Measurements from ENCODE around the gene TSPAN5.
"Not testable (repeated sequence)": the region's sequence is repeated elsewhere in the genome, so short reads cannot be mapped to it uniquely, and the experiment has no call there.

Gene TSPAN5

DNA sequence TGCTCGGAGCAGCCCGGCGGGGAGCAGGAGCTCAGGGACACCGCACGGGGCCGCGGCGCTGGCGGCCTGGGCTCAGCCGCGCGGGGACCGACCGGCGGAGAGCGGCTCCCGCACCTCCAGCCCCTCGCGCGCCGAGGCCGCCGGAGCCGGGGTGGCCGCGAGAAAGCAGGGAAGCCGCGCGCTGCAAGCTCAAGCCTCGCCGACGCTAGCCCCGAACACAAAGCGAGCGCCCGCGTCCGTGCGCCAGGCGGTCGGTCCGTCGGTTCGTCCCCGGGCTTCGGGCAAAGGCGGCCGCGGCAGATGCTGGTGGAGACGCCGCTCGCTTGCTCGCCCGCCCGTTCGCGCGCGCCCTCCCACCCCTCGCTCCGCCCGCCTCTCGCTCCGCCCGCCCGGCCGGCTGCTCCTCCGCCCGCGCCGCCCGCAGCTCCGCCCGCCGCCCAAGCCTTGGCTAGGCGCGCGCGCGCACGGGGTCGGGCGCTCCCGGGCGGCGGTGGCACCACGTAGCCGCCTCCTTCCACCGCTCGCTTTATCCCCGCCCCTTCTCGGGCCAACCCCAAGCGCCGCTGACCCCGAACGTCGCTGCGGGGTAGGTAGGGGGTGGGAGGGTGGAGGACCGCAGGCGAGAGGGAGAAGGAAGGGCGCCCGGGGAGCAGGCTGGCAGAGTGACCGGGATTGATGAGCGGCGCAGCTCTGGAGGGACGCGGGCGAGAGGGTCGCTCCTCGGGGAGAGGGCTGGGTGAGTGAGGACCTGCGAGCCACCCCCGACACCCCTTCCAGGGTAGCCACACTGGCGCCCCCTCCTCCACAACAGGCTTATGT is at the start of gene TSPAN5:
Gene TSPAN5 (minus strand): TSS at position 325 of the 819 bp plus-strand sequence.
- DNase-seq (ENCODE audit: low spot score), result peak; percentile 74

GRCh38 chr4:98706935-98707334 is 48.5 kb upstream of the TSPAN5 start:
- no peak for DNase-seq (ENCODE audit: low spot score)

DNA sequence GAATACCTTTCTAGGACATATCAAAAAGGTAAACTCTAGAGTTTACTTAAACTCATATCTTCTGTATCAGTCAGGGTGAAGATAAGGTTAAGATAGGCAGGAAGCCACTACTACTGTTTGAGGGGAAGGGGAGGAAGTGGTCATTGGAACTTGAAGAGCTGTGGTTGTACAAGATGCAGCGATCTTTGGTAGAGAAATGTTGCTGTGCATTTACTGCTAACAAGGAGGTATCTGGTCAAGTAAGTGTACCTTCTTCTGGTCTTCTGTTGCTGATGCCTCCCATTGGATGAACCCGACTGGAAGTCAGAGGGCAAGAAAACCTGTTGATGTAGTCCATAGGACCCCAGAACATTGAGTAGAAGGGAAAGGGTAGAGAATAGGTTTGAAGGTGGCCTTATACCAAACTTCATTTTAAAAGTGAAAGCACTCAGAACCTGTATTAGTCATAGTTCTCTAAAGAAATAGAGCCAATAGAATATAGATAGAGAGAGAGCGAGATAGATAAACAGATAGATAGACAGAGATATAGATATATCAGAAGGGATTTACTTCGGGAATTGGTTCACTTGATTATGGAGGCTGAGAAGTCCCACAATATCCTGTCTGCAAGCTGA is 47.9 kb upstream of the TSPAN5 start:
- DNase-seq (ENCODE audit: low spot score), result no peak

- DNase-seq (ENCODE audit: low spot score), result not testable (repeated sequence)
Measured at GRCh38 chr4:98705586-98705985, 47.2 kb upstream of the TSPAN5 start.

GRCh38 chr4:98700656-98701055 is 42.2 kb upstream of the TSPAN5 start:
- DNase-seq (ENCODE audit: low spot score), result no peak

- DNase-seq (ENCODE audit: low spot score), result no peak
Measured at GRCh38 chr4:98694076-98694475, 35.7 kb upstream of the TSPAN5 start.

GRCh38 chr4:98692411-98692810 is 34.0 kb upstream of the TSPAN5 start:
- no peak for DNase-seq (ENCODE audit: low spot score)

GRCh38 chr4:98691588-98691987 is 33.2 kb upstream of the TSPAN5 start:
- no peak for DNase-seq (ENCODE audit: low spot score)

DNA sequence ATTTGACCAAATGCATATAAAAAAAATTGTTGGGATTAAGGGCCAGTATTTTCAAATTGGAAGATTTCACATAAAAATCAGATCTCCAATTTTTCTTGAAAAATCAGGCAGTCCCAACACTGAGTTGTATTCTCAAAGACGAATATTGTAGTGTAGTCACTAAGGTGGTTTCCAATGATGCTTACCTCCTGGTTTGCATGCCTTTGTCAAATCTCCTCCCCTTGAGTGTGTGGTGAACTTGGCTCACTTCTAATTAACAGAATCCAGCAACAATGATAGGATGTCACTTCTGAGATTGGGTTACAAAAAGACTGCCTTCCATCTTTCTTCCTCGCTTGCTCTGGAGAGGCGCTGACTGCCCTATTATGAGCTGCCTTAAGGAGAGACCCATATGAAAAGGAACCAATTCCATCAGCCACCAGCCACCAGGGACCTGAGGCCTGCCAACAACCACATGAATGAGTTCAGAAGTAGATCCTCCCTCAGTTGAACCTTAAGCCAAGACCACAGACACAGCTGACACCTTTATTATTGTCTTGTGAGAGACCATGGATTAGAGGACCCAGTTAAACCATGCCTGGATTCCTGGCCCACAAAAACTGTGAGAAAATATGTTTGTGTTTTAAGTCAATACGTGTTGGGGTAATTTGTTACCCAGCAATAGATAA is 31.2 kb upstream of the TSPAN5 start:
- DNase-seq (ENCODE audit: low spot score), result peak; percentile 10

GRCh38 chr4:98688411-98689290 is 30.2 kb upstream of the TSPAN5 start:
- DNase-seq (ENCODE audit: low spot score), result peak; percentile 85

- peak; percentile 6 for DNase-seq (ENCODE audit: low spot score)
Measured at GRCh38 chr4:98687876-98688275, 29.5 kb upstream of the TSPAN5 start.

- DNase-seq (ENCODE audit: low spot score), result no peak
Measured at GRCh38 chr4:98686847-98687246, 28.4 kb upstream of the TSPAN5 start.

DNA sequence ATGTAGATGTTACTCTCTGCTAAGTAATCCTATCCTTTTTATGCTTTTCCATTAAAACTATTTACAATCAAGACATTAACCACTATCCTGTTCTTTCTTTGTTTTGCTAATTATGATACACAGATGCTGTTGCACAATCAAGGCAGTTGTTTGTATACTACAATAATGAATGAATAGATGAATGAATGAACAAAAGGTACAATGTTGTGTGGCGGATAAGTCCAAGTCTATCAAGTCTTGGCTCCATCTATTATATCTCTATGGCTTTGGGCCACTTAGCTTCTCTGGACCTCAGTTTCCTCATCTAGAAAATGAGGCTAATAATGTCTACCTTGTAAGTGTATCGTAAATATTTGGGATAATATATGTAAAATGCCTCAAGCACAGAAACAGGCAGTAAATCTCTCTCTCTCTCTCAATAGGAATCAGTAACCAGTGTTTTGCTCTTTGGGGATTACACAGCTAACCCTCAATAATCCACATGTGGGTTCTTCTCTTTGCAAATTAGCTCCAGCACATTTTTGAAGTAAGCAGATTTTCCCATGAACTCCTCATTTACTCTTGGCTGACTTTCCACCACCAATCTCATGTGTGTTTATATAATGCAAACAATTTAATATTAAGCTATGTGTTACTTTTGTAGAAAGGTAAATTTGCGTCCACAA is 27.8 kb upstream of the TSPAN5 start:
- no peak for DNase-seq (ENCODE audit: low spot score)

DNA sequence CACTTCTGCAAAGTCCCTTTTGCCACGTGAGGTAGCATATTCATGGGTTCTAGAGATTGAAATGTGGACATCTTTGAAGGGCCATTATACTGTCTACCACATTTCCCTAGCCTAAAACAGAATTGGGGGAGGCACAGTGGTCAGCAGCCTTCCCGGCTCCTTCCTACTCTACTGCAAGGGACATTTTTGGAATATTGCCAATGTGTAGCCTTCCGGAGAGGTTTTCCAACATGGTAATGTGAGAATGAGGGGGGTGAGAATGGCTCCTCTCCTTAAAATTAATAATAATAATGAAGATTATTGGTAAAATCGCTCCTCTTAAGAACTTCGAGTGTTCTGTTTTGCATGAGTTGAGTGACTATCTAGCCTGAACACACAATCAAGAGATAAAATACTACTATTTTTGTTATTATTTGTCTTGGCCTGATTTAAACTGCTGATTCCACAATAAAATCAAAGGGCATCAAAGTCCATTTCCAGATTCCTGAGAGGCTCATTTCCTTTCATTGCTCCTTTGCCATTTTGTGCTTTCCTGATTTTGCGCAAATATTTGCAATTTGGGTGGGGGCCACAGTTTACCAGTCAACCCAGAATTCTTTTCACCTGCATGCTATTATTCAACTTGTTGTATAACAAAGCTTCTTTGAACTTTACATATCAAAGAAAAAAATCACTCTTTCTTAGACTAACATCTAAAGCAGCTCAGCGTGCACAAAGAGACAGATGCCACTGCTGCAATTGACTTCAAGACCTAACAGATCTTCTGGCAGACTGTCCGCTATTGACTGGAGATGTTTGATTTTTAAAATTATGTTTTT is 27.0 kb upstream of the TSPAN5 start:
- no peak for DNase-seq (ENCODE audit: low spot score)

DNA sequence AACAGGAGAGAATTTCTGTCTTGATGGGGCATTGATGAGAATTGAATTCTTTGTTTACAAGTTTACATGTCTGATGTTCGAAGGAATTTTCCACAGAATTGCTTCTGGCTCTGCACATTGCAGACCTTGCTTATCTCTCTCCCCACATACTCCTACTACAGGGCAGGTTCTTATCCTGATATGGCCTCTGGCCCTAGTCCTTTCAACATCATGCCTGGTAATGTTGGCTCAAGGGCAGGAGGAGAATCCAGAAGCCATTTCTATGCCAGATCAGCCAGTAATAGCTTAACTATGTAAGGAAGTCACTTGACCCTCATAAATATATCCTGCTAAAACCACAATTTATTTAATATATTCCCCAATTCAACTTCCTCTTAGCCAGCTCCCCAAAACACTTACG is 24.3 kb upstream of the TSPAN5 start:
- DNase-seq (ENCODE audit: low spot score), result no peak

GRCh38 chr4:98680806-98681205 is 22.4 kb upstream of the TSPAN5 start:
- no peak for DNase-seq (ENCODE audit: low spot score)

GRCh38 chr4:98679738-98680137 is 21.3 kb upstream of the TSPAN5 start:
- DNase-seq (ENCODE audit: low spot score), result no peak

- DNase-seq (ENCODE audit: low spot score), result no peak
Measured at GRCh38 chr4:98677799-98678198, 19.4 kb upstream of the TSPAN5 start.

- DNase-seq (ENCODE audit: low spot score), result no peak
Measured at GRCh38 chr4:98674404-98675173, 16.2 kb upstream of the TSPAN5 start.

DNA sequence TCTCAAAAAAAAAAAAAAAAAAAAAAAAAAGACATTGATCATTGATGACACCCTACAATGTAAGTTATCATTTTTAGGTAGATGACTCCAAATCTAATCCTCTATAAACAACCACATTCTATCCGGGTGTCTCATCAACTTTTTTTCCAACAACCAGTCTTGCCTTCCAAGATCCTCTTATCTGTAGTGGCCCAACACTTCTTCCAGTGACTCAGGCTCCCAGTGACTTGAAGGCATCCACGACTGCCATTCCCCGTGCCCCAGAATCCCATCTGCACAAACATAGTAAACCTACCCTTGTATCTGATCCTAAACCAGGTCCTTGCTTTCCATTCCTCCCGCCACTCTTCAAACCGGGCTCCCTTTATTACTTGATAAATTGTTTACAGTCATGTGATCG is 15.6 kb upstream of the TSPAN5 start:
- no peak for DNase-seq (ENCODE audit: low spot score)
